ENCODE results near the gene MAPK8IP1.

The MAPK8IP1 gene

GRCh38 chr11:45922425-45923082 lies 37.1 kb downstream of the MAPK8IP1 start, which contains the start of gene LARGE2:
Gene LARGE2 (plus strand): TSS chr11:45922656. CDS start chr11:45922883, 227 bp downstream.
- no peak for DNase-seq (ENCODE audit: extremely low read depth, low read depth)

DNA sequence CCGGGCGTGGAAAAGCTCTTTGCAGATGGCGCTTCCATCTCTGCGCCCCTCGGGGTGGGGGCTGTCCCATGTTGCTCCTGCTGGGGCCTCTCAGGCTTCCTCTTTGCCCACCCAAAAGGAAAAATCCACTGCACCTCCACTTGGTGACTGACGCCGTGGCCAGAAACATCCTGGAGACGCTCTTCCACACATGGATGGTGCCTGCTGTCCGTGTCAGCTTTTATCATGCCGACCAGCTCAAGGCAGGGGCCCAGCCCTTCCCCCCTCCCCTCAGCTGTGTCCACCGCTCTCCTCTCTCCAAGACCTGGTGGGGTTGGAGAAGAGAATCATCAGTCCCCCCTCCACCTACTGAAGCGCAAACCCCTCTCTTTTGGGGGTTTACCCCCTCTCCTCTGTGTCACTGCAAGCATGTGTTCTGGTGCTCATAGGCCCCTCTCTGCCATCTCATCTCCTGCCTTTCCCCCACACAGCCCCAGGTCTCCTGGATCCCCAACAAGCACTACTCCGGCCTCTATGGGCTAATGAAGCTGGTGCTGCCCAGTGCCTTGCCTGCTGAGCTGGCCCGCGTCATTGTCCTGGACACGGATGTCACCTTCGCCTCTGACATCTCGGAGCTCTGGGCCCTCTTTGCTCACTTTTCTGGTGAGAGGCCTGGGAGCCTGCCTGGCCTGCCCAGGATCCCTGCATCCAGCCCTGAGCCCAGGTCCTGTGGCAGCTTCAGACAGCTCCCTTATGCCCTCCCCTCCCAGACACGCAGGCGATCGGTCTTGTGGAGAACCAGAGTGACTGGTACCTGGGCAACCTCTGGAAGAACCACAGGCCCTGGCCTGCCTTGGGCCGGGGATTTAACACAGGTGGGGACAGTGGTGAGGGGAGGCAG lies 38.8 kb downstream of the MAPK8IP1 start:
- no peak for DNase-seq (ENCODE audit: extremely low read depth, low read depth)
- no peak for TF ChIP-seq CTCF (IDR thresholded peaks at IDR 0.05; ENCODE audit: low read depth, low read length)

More at GRCh38 chr11:45922425-45923082, 37.1 kb downstream of the MAPK8IP1 start, which contains the start of gene LARGE2:
- no peak for TF ChIP-seq CTCF (IDR thresholded peaks at IDR 0.05; ENCODE audit: low read depth, low read length)

DNA sequence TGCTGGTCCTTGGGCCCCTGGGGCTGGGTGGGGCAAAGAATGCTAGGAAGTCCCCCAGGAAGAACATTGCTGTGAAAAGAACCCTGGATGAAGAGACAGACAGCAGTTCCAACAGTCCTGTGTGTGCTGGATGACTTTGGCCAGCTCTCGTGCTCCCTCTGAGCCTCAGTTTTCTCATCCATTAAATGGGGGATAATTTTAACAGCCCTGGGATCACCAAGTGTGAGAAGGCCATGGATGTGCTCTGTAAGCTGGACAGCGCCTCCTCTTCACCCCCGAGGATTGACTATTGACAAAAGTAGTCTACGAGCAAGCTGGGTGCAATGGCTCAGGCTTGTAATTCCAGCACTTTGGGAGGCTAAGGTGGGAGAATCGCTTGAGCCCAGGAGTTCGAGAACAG lies 39.5 kb downstream of the MAPK8IP1 start:
- no peak for TF ChIP-seq CTCF (IDR thresholded peaks at IDR 0.05; ENCODE audit: low read depth, low read length)
- DNase-seq (ENCODE audit: extremely low read depth, low read depth), result no peak

- no peak for DNase-seq (ENCODE audit: extremely low read depth, low read depth)
- TF ChIP-seq CTCF (IDR thresholded peaks at IDR 0.05; ENCODE audit: low read depth, low read length), result no peak
These were observed 40.1 kb downstream of the MAPK8IP1 start for GRCh38 chr11:45925550-45925949.

GRCh38 chr11:45926001-45926401 lies 40.5 kb downstream of the MAPK8IP1 start:
- DNase-seq (ENCODE audit: extremely low read depth, low read depth), result no peak
- no peak for TF ChIP-seq CTCF (IDR thresholded peaks at IDR 0.05; ENCODE audit: low read depth, low read length)

DNA sequence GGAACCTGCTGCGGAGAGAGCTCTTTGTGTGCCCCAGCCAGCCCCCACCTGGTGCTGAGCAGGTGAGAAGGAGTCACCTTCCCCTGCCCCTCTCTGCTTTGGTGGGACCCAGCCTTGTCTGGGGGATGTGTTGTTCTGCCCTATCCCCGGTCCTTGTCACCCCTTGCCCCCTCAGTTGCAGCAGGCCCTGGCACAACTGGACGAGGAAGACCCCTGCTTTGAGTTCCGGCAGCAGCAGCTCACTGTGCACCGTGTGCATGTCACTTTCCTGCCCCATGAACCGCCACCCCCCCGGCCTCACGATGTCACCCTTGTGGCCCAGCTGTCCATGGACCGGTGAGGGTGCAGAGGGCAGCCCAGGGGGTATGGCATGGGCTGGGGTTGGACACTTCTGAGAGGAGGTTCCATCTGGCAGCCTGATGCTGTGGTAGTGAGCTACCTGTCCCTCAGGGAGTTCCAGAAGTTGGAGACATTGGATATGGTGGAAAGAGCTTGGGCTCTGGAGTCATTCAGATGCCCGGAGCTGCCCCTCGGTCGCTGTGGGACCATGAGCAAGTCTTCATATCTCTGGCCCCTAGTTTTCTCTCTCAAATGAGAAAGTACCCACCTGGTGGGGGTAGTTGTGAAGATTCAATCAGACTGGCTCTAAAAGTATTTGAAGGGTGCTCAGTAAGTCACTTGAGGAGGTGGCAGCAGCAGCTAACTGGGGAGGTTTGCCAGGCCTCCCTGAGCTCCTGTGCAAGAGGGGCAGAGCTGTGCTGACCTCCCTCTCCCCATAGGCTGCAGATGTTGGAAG lies 41.3 kb downstream of the MAPK8IP1 start:
- no peak for TF ChIP-seq CTCF (IDR thresholded peaks at IDR 0.05; ENCODE audit: low read depth, low read length)
- DNase-seq (ENCODE audit: extremely low read depth, low read depth), result no peak

Data from AG09319 (cell line).